Stimulated activated CD4-positive, alpha-beta T cell treated with anti-CD3 and anti-CD28 coated beads, Interleukin-1b, Interleukin-23, amount 100 ng/mL, for 24 hours (primary cell): Measurements from ENCODE around the gene EXPH5.

ENCODE experiments used
- DNase-seq, 4 experiments: peaks; one replicate each; pipeline ENCODE4 v3.0.0-alpha.2; 2020; ENCODE audit warnings: low read depth in 4 of 4, low spot score in 1 of 4

EXPH5 gene

DNA sequence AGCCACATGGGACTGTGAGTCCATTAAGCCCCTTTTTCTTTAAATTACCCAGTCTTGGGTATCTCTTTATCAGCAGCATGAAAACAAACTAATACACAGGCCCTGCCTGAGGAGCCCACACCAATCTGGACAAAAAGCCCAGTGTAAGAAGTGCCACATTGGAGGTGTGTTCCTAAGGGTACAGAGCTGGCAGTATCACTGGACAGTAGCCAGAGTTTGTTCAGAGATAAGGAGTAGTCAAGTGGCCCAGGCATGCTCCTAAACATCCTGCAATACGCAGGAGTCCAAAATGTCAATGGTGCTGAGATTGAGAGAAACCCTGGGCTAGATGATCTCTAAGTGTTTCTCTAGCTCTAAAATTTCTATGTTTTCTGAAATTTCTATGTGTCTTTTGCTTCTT is 68.4 kb downstream of the EXPH5 start:
- DNase-seq = no peak

DNA sequence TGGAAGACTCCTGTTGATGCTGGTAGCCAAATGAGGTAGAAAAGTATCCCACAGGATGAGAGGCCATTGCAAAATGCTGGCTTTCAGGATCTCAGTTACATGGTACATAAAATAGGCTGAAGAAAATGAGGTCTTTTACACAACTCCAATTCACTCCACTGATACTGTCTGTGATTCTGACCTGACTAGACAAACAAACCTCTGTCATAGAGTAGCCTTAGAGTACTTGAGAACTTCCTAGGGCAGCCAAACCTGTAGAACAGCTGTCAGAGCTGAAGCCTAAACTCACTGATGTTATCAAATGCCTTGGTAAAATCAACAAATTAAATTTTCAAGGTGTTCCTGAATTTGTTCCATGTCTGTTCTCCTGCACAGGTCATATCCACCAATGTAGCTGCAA is 69.1 kb downstream of the EXPH5 start:
- DNase-seq = no peak

DNA sequence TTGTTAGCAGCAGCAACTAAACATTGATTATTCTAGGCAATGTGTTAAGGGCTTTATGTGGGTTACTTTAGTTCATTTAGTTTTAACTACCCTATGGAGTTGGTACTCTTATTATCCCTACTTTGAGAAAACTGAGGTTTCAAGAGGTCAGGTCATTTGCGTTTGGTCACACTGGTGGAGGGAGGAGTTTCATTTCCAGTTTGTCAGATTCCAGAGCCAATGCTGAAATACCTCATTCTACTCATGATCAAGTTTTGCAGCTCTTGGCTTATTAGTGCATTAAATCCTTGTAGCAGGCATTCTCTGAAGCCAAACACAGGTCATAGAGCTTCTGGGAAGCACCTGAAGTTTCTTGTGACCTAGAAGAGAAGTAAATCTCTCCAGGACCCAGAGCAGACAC is 71.2 kb downstream of the EXPH5 start:
- no peak for DNase-seq

DNA sequence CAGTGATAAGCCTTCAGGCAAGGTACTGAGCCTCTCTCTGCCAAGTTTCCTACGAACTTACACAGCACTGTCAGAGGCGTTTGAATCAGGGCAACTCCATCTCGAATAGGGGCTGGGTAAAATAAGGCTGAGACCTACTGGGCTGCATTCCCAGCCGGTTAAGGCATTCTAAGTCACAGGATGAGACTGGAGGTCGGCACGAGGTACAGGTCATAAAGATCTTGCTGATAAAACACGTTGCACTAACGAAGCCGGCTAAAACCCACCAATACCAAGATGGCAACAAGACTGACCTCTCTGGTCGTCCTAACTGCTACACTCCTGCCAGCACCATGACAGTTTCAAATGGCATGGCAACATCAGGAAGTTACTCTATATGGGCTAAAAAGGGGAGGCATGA is 75.0 kb downstream of the EXPH5 start:
- DNase-seq = no peak

DNA sequence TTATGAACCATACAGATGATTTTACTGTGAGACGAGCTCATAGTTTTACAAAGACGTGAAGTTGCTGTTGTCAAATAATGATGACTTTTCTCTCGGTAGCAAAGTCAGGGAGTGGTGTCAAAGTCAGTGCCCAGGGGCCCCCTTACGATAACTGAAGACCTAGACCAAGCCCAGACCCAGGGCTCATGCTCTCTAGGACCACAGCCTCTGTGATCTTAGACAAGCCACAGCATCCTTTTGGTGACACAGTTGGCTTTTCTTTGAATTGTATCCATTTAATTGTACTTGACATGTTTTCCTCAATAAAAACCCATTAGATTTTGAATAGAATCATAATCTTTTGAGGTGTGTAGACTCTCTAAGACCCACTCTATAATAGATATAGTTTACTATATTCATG is 77.4 kb downstream of the EXPH5 start:
- no peak for DNase-seq

DNA sequence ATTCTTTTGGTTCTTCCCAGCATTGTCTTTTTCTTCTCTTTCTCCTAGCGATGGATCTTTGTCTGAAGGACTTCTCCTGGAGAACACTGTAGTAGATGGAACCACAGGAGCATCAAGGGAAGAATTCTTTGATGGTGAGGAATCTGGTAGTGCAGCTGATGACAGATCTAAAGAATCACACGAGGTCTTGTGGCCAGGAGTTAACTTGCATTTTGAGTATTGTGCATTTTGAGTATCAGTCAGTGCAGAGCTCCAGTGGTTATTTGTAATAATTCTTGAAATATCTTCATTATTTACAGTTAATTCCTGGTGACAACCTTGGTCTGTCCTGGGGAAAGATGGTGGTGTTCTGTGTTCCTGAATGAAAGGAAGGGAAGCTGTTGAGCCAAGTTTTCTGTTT is 80.9 kb downstream of the EXPH5 start:
- no peak for DNase-seq

DNA sequence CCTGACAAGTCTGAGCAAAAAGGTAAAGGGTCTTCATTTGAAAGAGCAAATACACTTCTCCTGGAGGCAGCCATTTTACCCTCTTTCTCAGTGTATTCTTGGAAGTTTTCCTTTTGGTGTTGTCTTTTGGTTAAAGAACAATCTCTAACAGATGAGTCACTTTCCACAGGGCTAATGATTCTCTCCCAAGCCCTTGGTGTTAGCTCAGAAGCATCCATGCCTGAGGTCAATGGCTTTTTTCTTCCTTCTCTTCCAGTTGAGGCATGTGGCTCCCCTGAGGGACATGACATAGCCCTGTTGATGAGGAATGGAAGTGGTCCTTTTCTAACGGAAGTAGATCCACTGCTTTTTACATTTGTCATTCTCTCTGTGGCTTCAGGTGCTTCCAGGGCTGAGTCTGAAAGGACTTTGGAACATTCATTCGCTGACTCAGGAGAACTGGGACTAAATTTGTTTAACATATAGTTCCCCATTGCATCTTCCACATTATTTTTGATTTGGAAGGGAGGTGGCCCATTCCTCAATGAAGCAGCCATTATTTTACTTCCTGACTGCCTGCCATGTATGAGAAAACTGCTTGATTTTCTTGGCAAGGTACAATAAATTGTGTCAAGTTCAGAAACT is 81.6 kb downstream of the EXPH5 start:
- DNase-seq = no peak

DNA sequence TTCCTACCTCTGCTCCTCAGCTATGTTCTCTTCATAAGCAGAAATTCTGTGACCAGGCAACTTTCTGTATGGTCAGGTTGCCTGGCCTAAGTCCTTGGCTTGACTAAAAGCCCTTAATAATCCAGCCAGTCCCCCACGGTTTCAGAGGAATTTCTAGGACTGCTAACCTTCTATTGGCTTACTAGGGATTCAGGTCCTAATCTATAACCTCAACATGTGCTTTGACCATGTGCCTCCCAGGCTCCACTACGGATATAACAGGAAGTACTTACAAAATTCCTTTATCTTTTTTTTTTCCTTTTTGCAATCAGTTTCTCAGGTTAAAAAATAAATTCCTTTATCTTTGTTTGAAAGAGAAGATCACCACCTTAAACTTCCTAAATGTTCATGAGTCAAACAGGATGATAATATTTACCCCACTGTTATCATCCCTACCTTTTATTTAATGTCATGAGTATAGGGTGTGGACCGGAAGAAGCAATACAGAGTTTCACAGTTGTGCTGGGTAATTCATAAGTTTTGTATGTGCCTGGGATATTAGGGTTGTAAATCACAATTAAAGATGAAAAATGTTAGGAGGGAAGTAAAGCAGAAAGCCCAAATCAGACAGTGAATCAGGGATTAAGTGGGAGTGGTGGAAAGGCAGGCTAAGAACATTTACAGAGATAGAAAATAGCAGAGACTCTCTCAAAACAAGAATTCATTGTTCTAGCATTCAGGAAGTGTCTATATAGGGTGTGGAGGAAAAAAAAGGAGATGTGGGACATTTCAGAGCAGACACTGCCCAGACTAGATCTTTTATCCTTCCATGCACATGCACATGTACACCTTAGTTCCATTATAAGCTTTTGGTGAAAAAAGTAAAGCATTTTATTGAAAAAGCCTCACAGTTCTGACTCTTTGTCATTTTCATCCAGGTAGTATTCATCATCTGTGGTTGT is 84.6 kb downstream of the EXPH5 start:
- no peak for DNase-seq

DNA sequence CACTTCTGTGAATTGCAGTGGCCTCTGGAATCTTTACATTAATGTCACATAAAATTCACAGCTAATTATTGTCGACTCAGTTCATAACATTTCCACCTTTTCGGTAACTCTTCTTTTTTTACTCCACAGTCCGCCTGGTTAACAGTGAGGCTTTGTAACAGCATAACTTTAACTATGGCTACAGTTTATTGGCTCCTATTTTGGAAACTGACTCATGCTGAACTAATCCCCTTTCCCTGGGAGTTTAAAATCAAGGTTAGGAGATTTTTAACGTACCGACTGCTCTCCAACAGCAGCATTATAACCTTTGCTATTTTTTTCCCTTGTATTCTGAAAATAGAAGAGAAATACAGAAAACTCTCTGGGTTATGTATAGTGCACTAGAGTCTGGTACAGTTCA is 92.2 kb downstream of the EXPH5 start:
- no peak for DNase-seq

DNA sequence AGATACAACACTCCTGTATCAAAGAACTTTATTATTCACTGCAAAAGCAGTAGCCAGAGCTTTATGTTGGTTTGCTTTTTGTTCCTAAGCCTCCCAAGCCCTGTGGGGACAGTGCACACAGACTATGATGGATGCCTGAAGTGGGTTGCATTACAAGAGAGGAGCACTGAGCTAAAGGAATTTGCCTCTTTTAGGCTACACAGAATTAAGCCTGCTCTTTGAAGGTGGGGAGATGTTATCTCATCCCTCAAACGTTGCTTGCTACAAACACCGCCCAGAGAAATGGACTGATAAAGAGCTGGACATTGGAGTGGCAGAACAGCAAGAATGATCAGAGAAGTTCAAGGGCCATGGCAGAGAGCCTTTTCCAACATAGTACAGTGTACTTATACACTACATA is 92.8 kb downstream of the EXPH5 start:
- DNase-seq = no peak

DNA sequence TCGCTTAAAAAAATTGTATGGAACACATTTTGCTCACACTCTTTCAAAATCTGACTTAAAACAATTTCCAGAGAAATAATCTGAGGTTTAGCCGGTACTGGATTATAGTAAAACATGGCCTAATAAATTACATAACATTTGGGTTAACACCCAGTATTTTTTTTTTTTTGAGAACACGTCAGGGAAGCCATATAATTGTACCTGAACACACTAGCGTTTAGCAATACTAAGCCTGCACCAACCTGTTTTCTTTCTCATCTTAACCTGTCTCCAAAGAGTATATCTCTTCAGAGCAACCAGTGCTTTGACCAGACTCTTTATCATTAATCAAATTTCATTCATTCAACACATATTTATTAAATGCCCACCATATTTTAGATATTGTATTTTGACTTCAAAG is 93.4 kb downstream of the EXPH5 start:
- DNase-seq = no peak

DNA sequence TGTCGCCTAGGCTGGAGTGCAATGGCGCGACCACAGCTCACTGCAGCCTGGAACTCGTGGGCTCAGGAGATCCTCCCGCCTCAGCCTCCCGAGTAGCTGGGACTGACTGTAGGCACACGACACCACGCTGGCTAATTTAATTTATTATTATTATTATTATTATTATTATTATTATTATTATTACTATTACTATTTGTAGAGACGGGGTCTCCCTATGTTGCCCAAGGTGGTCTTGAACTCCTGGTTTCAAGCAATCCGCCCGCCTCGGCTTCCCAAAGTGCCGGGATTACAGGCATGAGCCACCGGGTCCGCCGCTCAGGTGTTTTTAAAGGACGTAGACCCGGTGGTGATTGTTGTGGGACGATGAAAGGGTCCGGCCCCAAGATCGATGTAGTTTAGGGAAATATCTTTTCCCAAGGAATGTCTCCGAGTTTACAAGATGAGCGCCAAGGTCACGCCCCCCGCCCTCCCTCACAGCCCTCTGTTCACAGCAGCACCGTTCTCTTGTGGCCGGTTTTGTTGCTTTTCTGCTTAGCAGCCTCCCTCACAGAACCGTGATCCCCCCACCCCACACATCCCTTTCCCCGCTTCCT is 94.7 kb downstream of the EXPH5 start:
- DNase-seq = no peak

DNA sequence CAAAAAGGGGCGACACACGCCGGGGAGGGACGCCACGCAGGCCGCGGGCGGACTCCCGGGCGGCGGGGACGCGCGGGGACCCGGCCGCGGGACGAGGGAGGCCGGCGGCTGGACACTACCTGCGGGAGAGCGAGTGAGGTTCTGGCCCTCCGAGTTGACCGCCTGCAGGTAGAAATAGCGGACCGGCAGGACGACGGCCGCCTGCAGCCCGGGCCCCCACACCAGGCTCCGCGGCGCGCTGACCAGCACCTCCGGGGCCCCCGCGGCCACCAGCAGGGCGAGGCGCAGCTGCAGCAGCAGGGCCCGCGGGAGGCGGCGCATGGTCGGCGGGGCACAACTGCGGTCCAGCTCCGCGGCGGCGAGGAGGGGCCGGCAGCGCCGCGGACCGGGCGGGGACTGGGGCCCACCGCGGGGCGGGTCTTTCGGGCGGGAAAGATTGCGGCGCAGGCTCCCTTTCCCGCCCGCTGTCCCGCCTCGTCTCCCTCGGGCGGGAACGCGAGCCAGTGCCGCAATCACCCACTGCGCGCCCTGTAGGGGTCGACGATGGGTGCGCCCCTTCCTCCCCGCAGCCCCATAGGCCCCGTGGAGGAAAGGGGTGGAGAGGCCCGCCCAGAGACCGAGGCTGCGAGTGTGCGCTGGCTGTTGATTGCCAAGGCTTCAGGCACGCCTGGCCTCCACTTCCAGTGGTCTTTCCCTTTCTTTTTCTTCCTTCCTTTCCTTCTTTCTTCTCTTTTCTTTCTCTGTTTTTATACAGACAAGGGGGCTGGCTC is 95.3 kb downstream of the EXPH5 start, which contains the start of gene POGLUT3:
Gene POGLUT3, minus strand, starts transcription at position 339 of the 770 bp plus-strand sequence. Its CDS starts 18 bp downstream, at position 321.
- peak in 3 of 4 experiments; percentile 7 to 33 (median 16) for DNase-seq

DNA sequence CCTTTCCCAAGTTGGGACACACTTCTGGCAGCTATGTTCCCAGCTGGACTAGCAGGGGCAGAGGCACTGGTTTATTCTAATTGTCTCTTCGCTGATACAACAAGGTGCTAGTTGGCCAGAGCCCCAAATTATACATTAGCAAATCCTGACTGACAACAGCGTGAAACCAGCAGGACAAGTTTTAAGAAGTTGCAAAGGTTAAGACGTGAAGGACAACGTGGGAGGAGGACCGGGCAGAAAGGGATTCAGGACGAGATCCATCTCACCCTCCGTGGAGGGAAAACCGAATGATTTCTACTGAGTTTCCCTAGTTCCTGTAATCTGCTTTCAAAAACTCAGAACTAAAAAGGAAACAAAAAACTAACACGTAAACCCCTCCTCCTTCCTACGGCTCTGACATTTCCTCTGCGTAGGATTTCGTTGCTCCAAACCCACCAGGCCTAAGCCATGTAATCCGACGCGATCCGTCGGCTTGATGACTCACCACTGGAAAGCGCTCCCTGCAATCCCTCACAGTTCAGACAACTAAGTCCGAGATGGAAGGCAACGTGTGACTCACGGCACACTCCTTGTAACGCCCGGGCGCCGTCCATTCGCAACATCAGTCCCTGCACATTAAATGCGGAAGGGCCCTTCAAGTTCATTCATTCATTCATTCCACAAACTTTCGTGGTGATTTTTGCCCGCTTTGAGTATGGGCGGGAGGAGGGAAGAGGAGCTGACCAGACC is 96.1 kb downstream of the EXPH5 start:
- DNase-seq = peak; percentile 29 to 61 (median 39)

DNA sequence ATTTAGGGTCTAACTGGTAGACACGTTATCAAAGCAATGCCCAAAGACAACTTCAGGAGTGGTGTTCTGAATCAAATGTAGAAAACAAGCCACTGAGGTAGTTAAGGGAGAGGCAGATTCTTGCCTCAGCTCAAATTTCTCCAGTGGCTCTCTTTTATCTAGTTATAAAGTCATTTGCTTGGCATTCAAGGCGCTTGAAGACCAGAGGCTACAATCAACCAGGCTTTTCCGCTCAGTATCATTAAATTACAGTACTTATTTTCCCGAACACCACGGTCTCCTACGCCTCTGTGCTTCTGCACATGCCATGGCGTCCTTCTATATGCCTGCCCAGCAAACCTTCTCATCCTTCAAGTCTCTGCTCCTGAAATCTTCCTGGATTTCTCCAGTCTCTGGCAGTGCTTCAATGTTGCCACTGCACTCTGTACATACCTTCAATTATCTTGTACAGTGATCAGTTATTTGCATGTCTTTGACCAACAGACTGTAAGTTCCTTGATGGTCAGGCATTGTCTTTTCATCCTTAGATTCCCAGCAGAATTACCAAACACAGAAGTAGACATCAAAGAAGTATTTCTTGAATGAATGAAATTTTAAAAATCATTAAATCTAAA is 96.8 kb downstream of the EXPH5 start:
- no peak for DNase-seq

DNA sequence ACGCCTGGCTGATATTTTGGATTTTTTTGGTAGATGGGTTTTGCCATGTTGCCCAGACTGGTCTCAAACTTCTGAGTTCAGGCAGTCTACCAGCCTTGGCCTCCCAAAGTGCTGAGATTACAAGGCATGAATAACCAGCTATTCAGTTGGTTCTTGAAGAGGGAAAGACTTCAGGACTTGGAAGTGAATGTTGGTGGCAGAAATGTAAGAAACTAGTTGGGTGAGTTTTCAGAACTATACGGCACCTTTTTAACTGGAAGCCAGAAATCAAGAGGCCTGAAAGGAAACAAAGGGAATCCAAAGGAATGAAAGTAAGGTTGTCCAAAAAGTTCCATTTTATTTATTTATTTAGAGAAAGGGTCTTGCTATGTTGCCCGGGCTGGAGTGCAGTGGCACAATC is 98.2 kb downstream of the EXPH5 start:
- DNase-seq = no peak

DNA sequence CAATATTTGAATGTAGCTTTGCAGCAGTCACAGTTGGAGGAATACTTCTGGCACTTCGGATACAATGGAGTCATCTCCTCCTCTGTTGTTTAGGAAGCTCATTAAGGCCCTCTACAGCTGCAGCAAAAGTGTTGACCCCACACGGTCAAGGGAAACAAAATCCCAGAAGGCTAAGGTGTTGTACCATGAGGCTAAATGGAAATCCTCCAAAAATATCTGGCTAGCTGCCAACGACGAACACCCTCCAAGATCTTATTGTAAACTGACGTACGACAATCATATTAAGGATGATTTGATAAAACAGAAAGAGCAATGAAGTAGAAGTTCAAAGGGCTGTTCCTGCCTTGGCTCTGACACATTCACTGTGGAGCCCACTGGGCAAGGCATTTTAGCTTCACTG is 99.4 kb downstream of the EXPH5 start:
- DNase-seq = no peak

DNA sequence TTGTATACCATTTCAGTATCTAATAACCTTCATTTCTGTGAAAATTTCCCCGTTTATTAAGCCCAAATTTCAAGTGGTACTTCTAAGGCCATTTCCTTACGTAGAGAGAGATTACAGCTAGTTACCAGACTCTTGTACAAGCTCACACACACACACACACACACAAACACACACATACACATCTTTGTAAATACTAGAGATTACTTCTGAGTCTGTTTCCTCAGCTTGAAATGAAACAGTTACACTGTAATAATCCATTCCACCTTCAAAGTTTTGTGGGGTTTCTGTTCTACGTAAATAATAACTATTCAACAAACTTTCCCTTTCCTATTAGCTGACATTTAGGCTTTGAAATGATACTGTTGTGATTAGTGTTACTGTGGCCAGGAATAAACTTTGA is 101.6 kb downstream of the EXPH5 start:
- DNase-seq = no peak

DNA sequence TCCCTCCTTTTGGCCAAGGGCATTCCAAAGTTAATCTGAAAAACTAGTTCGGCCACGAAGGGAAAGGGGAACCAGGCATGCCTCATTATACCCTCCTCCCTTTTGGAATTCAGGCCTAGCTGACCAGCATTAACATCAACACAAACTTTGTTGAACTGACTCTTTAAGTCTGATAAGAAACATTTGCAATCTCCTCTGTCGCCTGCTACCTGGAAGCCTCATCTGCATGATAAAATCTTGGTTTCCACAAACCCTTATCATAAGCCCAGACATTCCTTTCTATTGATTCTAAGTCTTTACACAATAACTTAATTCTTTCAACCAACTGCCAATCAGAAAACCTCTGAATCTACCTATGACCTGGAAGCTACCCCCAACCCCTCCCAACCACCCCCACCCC is 106.7 kb downstream of the EXPH5 start:
- DNase-seq = no peak

DNA sequence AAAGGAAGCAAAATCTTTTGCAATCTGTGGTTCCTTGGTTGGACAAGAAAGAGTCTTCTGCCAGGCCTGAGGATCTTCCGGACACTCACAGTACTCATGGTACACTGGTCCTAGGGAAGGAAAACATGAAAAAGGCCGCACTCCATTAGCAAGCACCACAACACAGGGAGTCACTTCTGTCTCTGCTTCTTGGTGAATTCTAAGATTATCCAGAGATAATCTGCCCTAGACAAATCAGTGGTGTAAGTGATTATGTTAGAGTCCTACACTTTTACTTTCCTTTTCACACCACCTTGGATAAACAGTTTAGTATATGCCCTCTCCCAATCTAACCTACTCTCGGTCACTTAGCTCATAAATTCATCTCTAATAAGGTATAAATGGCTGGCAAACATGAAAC is 107.2 kb downstream of the EXPH5 start:
- no peak for DNase-seq
